Fibroblast of lung (primary cell): ENCODE measurements around the gene CHN1.

ENCODE experiments used
- CTCF ChIP-seq, 2 donors: IDR thresholded peaks in 1 of 2; conservative IDR thresholded peaks in 1 of 2; 1 replicate in 1 of 2; 2 replicates in 1 of 2; pipeline ENCODE4 v1.5.1; 2011 to 2012; ENCODE audit warnings: low read length in 2 of 2, control low read depth in 1 of 2, inconsistent platforms in 1 of 2, low read depth in 1 of 2, mild to moderate bottlenecking in 1 of 2
- EZH2 ChIP-seq: IDR thresholded peaks from 2 replicates; pipeline ENCODE4 v1.5.1; 2012; ENCODE audit warnings: low read length, control low read depth, mild to moderate bottlenecking; ENCODE audit errors: missing control alignments

DNA sequence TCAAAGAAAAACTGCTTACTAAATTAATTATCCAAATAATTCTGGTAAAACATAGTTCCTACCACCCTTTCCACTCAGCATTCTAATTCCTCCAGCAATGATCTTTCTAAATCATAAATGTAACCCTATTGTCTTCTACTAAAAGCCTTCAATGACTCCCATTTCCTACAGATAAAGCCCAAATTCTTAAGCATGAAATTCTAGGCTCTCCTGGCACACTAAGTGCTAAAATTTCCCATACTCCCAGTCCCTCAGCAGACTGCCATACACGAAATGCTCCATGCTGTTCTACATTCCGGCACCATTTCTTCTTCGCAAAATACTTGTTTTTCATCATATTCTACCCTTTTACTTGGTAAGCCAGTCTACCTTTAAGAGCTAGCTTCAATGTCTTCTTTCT is 96.9 kb downstream of the CHN1 start:
- no peak for TF ChIP-seq CTCF (conservative IDR thresholded peaks at IDR 0.05 in 1 of 2, IDR thresholded peaks at IDR 0.05 in 1 of 2; ENCODE audit: low read depth in 1 of 2, low read length in 2 of 2)
- TF ChIP-seq EZH2: no peak
